ENCODE measurements around the gene GSG1L. TPM values are rescaled to one million over a fixed set of nuclear protein-coding genes. Genes with fewer than 3 reads are reported as not detected.

Gene GSG1L
- polyA plus RNA-seq, 4 donors, result 0.52 to 0.92 (median 0.64) TPM

GRCh38 chr16:27867122-27868110 lies 196.1 kb downstream of the GSG1L start:
- no peak for DNase-seq (ENCODE audit: low read depth in 4 of 4, low spot score in 2 of 4)

DNA sequence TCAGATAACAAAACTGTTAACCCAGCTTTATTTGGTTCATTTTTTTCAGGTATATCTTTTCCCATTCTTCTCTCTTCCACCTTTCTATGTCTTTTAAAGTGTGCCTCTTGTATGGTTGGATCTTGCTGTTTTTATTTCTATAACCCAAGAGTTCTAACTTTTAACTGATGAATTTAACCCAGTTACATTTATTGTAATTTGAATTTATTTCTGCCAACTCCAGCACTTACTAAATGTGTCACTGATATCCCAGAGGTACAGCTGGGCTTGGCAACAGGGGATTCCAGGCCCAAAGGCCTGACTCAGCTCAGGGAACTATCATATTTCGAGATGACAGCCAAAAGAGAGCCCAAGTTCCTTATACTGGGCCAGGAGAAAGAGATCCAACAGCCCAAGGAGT lies 200.1 kb downstream of the GSG1L start:
- DNase-seq (ENCODE audit: low read depth in 4 of 4, low spot score in 2 of 4), result no peak

DNA sequence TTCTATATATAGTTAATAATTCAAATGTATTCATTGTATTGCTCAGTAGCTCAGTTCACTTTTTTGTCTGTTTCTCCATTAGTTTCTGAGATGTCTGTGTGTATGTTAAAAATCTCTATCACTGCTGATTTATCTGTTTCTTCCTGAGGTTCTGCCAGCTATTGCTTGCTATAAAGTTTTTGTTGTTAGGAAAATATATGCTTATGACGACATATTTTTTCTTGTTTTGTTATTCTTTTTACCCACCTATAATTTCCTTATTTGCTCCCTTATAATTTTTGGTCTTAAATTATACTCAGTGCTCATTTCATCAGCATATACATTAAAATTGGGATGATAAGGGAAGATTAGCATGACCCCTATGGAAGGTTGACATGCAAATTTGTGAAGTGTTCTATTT lies 200.6 kb downstream of the GSG1L start:
- no peak for DNase-seq (ENCODE audit: low read depth in 4 of 4, low spot score in 2 of 4)

DNA sequence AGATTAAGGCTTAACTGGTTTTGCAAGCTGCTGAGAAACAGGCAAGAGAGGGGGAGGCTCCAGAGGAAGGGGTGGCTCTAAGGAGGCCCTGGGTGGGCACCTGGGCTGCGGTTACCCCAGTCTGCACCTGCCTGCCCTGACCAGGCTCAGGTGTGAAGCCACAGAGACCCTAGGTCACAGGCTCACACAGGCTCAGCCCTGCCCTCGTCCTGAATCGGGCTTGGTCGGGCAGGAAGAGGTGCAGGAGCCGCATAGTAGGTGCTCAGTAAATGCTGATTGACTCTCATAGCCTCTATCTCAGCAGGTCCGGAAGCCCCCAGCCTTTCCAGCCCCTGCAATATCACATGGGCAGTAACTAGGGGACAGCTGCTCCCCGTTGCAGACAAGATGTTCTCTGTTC lies 203.4 kb downstream of the GSG1L start:
- no peak for DNase-seq (ENCODE audit: low read depth in 4 of 4, low spot score in 2 of 4)

DNA sequence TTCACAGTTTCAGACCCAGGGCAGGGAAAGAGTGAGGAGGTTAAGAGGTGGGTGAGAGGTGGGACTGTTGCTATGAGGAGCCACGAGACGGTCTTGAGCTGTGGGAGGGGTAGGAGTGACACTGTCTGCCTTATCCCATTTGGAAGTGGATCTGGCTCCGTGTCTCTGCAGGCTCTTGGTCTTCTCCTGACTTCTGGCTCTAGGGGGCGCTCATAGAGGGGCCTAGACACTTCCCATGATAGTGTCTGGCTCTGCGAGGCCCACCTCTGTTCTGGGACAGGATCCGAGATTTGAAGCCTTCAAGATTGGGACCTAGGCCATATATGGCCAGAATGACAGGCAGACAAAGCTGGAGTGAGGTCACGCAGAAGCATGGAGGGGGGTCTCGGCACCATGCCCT lies 204.5 kb downstream of the GSG1L start:
- DNase-seq (ENCODE audit: low read depth in 4 of 4, low spot score in 2 of 4), result no peak

GRCh38 chr16:27853651-27854050 lies 209.9 kb downstream of the GSG1L start:
- no peak for DNase-seq (ENCODE audit: low read depth in 4 of 4, low spot score in 2 of 4)

GRCh38 chr16:27853101-27853500 lies 210.4 kb downstream of the GSG1L start:
- DNase-seq (ENCODE audit: low read depth in 4 of 4, low spot score in 2 of 4), result no peak

GRCh38 chr16:27852681-27853080 lies 210.8 kb downstream of the GSG1L start:
- no peak for DNase-seq (ENCODE audit: low read depth in 4 of 4, low spot score in 2 of 4)

GRCh38 chr16:27852116-27852515 lies 211.4 kb downstream of the GSG1L start:
- no peak for DNase-seq (ENCODE audit: low read depth in 4 of 4, low spot score in 2 of 4)

DNA sequence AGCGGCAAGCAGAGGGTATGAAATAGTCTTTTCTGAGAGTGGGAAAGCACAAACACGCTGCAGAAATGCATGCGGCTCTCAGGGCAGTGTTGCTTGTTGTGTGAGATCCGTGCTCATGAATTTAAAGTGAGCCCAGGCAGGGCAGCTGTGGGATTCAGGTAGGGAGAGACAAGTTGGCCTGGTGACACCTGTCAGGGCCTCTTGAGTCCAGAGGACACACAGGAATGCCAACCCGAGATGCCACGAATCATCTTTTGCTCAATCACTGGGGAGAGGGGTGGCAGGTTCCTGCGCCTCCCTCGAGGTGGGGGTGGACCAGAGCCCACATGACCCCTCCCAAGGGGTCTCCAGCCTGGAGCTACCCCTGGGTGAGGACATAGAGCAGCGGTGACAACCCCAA lies 211.9 kb downstream of the GSG1L start:
- DNase-seq (ENCODE audit: low read depth in 4 of 4, low spot score in 2 of 4), result no peak

DNA sequence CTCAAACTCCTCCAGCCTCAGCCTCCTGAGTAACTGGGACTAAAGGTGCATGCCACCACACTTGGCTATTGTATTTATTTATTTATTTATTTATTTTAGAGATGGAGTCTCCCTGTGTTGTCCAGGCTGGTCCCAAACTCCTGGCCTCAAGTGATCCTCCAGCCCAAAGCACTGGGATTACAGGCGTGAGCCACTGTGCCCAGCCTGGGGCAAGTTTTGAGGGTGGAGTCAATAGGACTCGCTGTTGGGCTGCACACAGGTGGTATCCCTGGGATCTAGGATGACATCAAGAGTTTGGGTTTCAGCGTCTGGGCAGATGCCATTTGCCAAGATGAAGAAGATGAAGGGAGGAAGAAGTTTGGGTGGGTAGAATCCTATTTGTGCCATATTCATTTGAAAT lies 213.9 kb downstream of the GSG1L start:
- no peak for DNase-seq (ENCODE audit: low read depth in 4 of 4, low spot score in 2 of 4)

GRCh38 chr16:27847030-27847550 lies 216.4 kb downstream of the GSG1L start:
- peak in 1 of 4 donors; percentile 8 for DNase-seq (ENCODE audit: low read depth in 4 of 4, low spot score in 2 of 4)

GRCh38 chr16:27844826-27845225 lies 218.7 kb downstream of the GSG1L start:
- DNase-seq (ENCODE audit: low read depth in 4 of 4, low spot score in 2 of 4), result no peak

DNA sequence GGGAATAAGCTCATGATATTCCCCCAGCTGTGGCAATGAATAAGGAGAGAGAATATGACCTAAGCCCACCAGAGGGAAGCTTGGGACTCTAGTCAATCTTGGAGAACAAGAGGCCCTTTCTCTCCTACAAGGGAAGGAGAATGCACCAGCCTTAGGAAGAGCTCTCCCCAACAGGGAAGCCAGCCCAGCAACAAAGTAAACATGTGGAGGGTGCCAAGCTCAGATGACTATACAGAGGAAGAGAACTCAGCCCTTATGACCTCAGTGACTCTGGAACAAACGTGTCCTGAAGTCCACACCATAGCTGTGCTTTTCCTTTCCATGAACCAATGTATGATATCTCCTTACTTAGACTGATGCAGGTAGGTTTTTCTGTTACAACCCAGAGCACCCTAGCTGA lies 219.7 kb downstream of the GSG1L start:
- DNase-seq (ENCODE audit: low read depth in 4 of 4, low spot score in 2 of 4), result no peak

- DNase-seq (ENCODE audit: low read depth in 4 of 4, low spot score in 2 of 4), result no peak
These were observed 221.6 kb downstream of the GSG1L start for GRCh38 chr16:27841911-27842310.

GRCh38 chr16:27841061-27841801 lies 222.3 kb downstream of the GSG1L start:
- no peak for DNase-seq (ENCODE audit: low read depth in 4 of 4, low spot score in 2 of 4)

GRCh38 chr16:27840311-27841060 lies 223.0 kb downstream of the GSG1L start:
- no peak for DNase-seq (ENCODE audit: low read depth in 4 of 4, low spot score in 2 of 4)

DNA sequence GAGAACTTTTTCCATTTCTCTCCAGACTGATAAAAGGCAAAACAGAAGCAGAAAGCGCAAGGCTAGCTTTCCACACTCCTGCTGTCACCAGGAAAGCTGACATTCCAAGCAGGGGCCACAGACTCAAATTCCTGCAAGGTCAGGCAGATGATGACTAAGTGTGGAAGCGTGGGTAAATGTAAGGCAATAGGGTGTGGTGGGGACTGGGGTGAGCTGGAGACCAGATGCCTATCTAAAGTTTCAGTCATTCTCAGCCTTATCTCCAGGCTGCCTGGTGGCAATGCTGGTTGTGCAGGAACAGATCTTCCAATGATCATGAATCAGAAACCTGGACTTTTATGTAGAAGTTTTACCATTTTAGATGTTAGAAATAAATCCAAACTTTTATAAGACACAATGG lies 224.1 kb downstream of the GSG1L start:
- no peak for DNase-seq (ENCODE audit: low read depth in 4 of 4, low spot score in 2 of 4)

GRCh38 chr16:27838536-27839175 lies 224.9 kb downstream of the GSG1L start:
- DNase-seq (ENCODE audit: low read depth in 4 of 4, low spot score in 2 of 4), result no peak

GRCh38 chr16:27829975-27830374 lies 233.5 kb downstream of the GSG1L start:
- DNase-seq (ENCODE audit: low read depth in 4 of 4, low spot score in 2 of 4), result no peak

All from left renal cortex interstitium (tissue), 4 donors.